ENCODE measurements around the gene DOCK4.

Gene DOCK4

GRCh38 chr7:112201839-112202238, 4.4 kb downstream of the DOCK4 start:
- Histone ChIP-seq H3F3A (ENCODE audit: insufficient read depth) (no peaks in the 10 kb centered on the region), H4K20me1 (ENCODE audit: low read depth, low read length) (no peaks in the 10 kb centered on the region), H3K4me3 (ENCODE audit: insufficient read depth, low read length, poor library complexity, severe bottlenecking) (no peak overlapping the region), H3K9ac (ENCODE audit: low read length) (no peak overlapping the region), H3K9me2 (replicated peaks; ENCODE audit: insufficient read depth, low read length) (no peaks in the 10 kb centered on the region), H2AFZ (ENCODE audit: low read depth, low read length, severe bottlenecking) (no peak overlapping the region), H3K27ac (ENCODE audit: low read depth, low read length) (no peak overlapping the region), H3K4me2 (ENCODE audit: low read depth, low read length, poor library complexity, severe bottlenecking) (no peak overlapping the region), H3K9me3 (ENCODE audit: insufficient read depth, low read length) (no peaks in the 10 kb centered on the region), H3K36me3 (ENCODE audit: low read length) (no peaks in the 10 kb centered on the region), H3K79me2 (ENCODE audit: insufficient read depth, low read length) (peaks cover 2% of the 10 kb centered on the region; the same call in 1 of the 2 replicates), H3K27me3 (ENCODE audit: low read length) (no peaks in the 10 kb centered on the region)
- TF ChIP-seq CTCF (IDR thresholded peaks at IDR 0.05; ENCODE audit: insufficient read depth, low read length, poor library complexity, severe bottlenecking), result no peak
- no peak for TF ChIP-seq EZH2phosphoT487 (conservative IDR thresholded peaks at IDR 0.05; ENCODE audit: low read length)

- Histone ChIP-seq H3K79me2 (ENCODE audit: insufficient read depth, low read length) (no peaks in the 10 kb centered on the region), H3K4me2 (ENCODE audit: low read depth, low read length, poor library complexity, severe bottlenecking) (no peak overlapping the region), H4K20me1 (ENCODE audit: low read depth, low read length) (no peaks in the 10 kb centered on the region), H3K9me2 (replicated peaks; ENCODE audit: insufficient read depth, low read length) (no peaks in the 10 kb centered on the region), H3K27me3 (ENCODE audit: low read length) (no peaks in the 10 kb centered on the region), H3K27ac (ENCODE audit: low read depth, low read length) (no peak overlapping the region), H2AFZ (ENCODE audit: low read depth, low read length, severe bottlenecking) (no peak overlapping the region), H3F3A (ENCODE audit: insufficient read depth) (no peaks in the 10 kb centered on the region), H3K36me3 (ENCODE audit: low read length) (no peaks in the 10 kb centered on the region), H3K4me3 (ENCODE audit: insufficient read depth, low read length, poor library complexity, severe bottlenecking) (no peak overlapping the region), H3K9me3 (ENCODE audit: insufficient read depth, low read length) (no peaks in the 10 kb centered on the region), H3K9ac (ENCODE audit: low read length) (no peak overlapping the region)
- TF ChIP-seq EZH2phosphoT487 (conservative IDR thresholded peaks at IDR 0.05; ENCODE audit: low read length), result no peak
- no peak for TF ChIP-seq CTCF (IDR thresholded peaks at IDR 0.05; ENCODE audit: insufficient read depth, low read length, poor library complexity, severe bottlenecking)
Measured at GRCh38 chr7:112201411-112201810, 4.8 kb downstream of the DOCK4 start.

- TF ChIP-seq EZH2phosphoT487 (conservative IDR thresholded peaks at IDR 0.05; ENCODE audit: low read length) (no peak), CTCF (IDR thresholded peaks at IDR 0.05; ENCODE audit: insufficient read depth, low read length, poor library complexity, severe bottlenecking) (no peak)
- Histone ChIP-seq H3K9me3 (ENCODE audit: insufficient read depth, low read length) (no peaks in the 10 kb centered on the region), H3K4me3 (ENCODE audit: insufficient read depth, low read length, poor library complexity, severe bottlenecking) (no peak overlapping the region), H3K4me2 (ENCODE audit: low read depth, low read length, poor library complexity, severe bottlenecking) (no peak overlapping the region), H2AFZ (ENCODE audit: low read depth, low read length, severe bottlenecking) (no peak overlapping the region), H4K20me1 (ENCODE audit: low read depth, low read length) (no peaks in the 10 kb centered on the region), H3K9me2 (replicated peaks; ENCODE audit: insufficient read depth, low read length) (no peaks in the 10 kb centered on the region), H3K36me3 (ENCODE audit: low read length) (no peaks in the 10 kb centered on the region), H3K27me3 (ENCODE audit: low read length) (0 out of 2 replicates have a peak, but pooled peaks cover 3% of the 10 kb centered on the region), H3K27ac (ENCODE audit: low read depth, low read length) (no peak overlapping the region), H3K9ac (ENCODE audit: low read length) (no peak overlapping the region), H3F3A (ENCODE audit: insufficient read depth) (no peaks in the 10 kb centered on the region), H3K79me2 (ENCODE audit: insufficient read depth, low read length) (no peaks in the 10 kb centered on the region)
Measured at GRCh38 chr7:112199672-112200071, 6.5 kb downstream of the DOCK4 start.
